Activated CD4-positive, alpha-beta T cell treated with anti-CD3 and anti-CD28 coated beads, Interleukin-2, amount 50 U/mL, for 24 hours (primary cell): ENCODE results near the gene BMP10.
"Not testable (repeated sequence)": the region's sequence is repeated elsewhere in the genome, so short reads cannot be mapped to it uniquely, and the experiment has no call there.

ENCODE experiments used
- DNase-seq, 2 donors: peaks; one replicate each; pipeline ENCODE4 v3.0.0-alpha.2; 2020; ENCODE audit warnings: low read depth in 1 of 2, low spot score in 1 of 2

BMP10 gene

DNA sequence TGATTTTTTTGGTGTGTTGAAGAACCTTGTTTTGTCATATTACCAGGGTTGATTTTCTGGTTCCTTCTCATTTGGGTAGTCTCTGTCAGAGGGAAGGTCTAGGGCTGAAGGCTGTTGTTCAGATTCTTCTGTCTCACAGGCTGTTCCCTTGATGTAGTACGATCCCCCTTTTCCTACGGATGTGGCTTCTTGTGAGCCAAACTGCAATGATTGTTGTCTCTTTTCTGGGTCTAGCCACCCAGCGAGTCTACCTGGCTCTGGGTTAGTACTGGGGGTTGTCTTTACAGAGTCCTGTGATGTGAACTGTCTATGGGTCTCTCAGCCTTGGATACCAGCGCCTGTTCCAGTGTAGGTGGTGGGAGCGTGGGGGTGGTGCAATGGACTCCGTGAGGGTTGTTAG lies 24.8 kb upstream of the BMP10 start:
- not testable (repeated sequence) for DNase-seq

DNA sequence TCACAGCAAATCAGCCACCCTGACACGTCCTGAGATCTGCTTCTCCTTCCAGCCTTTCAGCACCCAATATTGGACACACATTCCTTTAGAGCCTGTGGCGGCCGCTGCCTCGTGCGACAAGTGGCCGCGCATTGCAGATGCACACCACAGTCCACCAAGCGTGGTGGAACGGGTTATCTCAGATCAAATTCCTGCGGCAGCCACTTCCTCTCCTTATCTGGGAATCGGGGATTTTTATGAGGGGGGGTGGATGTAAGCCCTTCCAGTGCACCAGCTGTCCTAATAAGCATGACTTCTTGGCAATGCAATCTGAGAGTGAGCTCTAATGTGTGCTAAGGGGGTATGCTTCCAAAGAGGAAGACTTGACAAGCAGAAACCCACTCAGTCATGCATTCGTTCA lies 18.3 kb upstream of the BMP10 start:
- DNase-seq = no peak

DNA sequence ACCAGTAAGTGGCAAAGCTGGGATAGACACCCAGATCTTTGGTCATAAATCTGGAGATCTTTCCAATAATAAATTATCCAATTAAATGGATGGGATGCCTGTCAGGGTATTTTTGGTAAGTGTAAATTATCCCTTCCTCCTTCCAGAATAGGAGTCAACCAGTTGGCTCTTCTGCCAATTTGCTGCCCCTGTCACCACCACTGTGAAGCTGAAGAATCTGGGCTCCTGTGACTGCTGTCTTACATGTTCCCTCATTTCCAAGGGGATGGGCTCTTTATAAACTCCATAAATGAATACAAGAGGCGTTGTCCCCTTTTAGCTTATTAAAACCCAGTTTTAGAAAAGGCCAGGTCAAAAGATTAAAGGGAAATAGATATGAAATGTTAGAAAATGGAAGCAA lies 17.8 kb upstream of the BMP10 start:
- DNase-seq = no peak

DNA sequence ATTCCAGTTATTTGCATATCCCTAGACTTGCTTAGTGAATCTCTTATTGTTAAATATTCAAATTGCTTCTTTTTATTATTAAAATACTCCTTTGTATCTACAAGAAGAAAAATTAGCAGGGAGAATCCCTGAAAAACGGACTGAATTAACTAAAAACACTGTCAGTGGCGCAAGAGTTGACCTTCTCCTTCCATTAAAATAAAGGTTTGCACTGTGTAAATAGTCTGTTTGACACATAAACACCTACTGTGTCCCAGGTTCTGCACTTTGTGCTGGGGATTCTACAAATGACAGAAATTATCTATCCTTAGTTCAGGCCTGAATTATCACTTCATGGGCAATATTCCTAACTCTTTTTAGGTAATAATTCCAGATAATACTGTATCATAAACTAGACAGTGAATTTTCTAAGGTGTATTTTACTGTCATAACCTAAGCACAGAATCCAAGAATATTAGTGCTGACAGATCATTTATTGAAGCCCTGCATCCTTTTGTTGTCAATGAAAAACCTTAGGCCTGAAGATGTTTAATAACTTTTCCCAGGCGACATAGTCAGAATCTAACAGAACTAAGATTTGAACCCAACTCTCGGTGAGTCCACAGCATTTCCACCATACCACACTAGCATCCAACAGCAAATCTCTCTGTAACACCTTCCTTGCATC lies 17.0 kb upstream of the BMP10 start:
- DNase-seq = no peak

DNA sequence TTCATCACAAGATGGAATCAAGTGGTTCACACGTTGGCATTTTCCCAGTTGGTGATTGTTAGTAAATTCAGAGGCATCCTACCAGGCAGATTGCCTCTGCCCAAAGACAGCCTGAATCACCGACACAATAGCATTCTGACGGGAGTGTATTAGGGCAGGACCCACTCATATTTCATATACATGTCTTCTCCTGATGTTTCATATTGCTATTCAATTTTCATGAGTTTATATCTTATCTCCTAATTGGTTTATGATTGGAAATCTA lies 14.5 kb upstream of the BMP10 start:
- no peak for DNase-seq

DNA sequence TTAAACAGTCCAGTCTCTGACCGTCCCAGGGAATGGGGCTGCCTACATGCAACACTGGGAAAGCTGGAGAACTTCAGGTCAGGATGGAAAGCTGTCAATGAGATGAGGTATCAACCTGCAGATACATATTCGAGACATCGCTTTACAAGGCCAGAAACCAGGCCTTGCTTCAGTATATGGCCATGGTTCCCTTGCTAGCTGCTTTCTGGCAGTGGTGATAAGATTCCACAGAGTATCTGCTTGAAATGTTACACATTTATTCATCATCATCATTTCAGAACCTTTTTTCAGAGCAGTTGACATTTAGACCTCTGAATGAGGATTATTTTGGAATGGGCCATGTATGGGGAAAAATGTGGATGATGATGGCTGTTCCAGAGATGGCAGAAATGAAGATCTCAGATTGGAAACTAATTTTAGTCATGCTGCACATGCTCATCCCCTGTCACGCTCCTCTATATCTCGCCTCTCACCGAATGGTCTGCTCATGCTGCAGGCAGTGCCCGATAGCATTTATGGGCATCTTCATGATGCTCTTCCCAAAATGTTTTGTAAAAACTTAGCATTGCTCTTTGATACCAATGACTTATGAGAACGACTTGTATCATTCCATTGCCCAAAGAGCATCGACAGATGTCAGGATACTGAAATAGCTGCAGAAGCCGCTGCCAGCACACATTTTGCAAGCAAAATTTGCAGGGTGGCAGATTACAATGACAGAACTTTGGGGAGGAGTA lies 14.0 kb upstream of the BMP10 start:
- no peak for DNase-seq

DNA sequence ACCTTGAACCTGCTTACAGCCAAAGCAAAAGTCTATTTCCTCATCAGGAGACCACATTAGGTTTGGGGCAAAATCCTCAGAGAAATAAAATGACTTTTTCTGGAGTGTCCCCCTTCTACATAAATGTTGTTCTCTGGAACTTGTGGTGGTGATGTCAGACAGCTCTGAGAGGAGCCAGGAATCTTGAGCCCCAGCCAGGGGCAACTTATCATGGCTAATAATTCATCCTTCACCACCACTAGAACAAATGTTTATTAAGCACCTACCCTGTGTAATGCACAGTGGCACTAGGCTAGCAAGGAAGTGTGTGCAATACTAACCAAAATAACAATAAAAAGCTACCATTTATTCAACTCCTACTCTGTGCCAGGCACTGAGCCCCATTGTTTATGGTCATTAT lies 9.0 kb upstream of the BMP10 start:
- DNase-seq = no peak

DNA sequence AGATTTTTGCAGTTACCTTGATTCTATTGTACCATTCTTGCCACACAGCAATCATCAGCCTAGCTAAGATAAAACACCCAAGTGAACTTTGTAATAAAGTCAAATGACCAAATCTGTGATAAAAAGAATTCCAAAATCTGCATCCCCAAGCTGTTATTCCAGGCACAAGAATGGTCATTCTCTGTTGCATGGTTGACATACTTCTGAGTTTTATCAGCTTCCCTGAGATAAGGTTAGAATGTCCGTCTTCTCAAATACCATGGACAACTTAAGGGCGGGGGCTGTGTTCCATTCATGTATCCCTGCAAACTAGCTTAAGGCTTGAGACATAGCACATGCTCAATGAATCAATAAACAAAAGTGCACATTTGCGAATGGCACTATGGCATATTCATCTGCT lies 8.1 kb upstream of the BMP10 start:
- DNase-seq = no peak

DNA sequence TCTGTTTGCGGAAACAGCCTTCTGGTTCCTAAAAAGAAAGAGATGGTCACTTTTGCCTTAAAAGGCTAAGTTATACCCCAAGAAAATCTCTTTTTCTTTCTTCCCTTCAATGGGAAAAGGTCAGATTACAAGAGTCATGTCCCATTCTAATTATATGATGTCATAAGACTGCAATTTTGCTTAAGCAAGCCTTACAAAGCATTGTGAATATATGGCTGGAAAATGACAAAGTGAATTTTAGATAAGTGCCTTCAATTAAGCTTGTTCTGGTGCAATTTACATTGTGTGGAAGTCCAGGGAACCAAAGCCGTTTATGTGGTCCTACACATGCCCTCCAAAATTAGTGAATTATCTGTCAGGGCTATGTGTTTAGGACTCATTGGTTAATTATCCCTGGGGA lies 7.6 kb upstream of the BMP10 start:
- no peak for DNase-seq

DNA sequence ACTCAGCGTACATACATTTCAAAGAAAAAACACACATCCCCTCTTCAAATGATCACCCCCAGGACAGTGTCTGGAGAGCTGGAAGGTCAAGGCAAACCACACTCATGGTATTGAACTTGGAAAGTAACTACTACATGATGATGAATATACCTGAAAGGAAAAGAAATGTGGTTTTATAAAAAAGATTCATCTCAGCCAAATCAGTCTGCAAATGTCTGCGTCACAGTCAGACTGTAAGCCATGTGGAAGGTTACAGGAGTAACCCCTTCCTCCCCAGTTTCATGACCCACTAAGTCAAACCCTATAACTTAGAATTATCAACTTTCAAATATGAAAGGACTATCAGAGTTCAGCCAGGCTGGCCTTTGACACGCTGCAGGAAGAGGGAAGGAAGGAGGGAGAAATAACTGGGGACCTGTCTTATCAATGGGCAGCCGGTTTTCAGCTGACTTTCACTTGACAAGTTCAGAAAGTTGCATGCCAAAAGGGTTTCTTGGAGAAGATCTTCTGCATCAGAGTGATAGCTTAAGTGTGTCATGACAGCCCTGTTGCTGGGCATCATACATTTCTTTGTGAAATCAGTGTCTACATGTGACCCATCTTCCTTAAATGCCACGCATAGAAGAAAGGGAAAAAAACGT lies 7.0 kb upstream of the BMP10 start:
- no peak for DNase-seq

DNA sequence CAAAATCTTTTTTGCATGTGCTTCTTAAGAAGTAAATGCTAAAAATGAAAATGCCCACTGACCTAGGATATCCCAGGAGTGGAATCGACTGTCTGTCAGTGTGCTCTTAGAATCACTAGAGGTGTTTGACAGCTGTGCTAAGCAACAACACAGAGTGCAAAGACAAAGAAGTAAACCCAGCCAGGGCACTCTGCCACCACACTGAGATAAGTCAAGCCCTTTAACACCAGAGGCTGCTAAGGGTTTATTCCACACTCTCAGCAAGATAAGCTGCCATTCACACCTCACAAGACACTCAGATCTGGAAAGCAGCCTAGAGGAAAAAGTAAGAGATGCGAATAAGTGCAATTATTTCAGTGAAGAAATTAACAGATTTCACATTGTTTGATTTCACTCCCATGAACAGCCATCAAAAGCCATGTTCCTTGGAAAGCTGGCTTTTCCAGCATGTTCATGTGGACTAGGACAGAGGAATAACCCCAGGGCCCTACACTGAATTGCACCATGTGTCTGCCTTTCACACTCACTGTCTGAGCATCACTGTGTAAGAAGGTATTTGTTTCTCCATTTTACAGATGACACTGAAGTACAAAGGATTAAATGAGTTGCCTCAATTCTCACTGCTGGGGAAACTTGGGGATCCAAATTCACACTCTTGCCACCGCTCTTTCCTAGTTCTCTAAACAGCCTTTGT lies 6.0 kb upstream of the BMP10 start:
- DNase-seq = no peak

- DNase-seq = no peak
Measured at GRCh38 chr2:68870215-68870614, 982 bp downstream of the BMP10 start.

- no peak for DNase-seq
Measured at GRCh38 chr2:68865108-68865507, 6.1 kb downstream of the BMP10 start.

- DNase-seq = no peak
Measured at GRCh38 chr2:68863996-68864395, 7.2 kb downstream of the BMP10 start.

DNA sequence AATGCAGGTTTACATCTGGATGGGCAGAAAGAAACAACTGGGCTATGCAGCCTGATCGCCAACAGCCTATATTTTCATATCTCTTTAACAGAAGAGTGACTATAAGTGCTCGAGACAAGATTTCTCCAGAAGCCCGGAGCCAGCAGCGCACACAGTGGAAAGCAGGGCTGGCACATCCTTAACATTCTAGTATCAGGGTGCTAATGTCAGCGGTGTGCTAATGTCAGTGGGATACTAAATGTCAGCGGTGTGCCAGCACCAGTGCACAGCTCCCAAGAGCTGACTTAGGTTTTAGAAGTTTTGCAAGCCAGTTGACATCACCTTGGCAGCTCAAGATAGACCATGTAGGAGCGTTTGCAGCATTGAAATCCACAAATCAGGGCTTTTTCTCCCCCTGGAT lies 8.3 kb downstream of the BMP10 start:
- DNase-seq = no peak

DNA sequence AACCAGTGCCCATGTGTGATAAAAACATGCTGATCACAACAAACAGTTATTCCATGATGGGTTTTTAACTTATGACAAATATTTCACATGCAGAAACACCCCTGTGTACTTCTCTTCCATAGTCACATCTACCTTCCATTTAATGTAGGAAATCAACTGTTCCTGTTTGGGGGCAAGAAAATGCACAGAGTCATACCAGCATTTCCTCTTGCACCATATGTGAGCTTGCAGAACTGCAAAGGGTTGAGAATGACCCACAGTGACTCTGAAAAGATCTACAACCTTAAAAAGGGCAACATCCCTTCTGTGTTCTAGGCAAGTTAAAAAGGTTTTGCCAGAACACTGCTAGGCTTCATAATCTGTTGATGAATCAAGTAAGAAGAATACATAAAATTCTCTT lies 9.9 kb downstream of the BMP10 start:
- DNase-seq = no peak

GRCh38 chr2:68860111-68860510 lies 11.1 kb downstream of the BMP10 start:
- no peak for DNase-seq

DNA sequence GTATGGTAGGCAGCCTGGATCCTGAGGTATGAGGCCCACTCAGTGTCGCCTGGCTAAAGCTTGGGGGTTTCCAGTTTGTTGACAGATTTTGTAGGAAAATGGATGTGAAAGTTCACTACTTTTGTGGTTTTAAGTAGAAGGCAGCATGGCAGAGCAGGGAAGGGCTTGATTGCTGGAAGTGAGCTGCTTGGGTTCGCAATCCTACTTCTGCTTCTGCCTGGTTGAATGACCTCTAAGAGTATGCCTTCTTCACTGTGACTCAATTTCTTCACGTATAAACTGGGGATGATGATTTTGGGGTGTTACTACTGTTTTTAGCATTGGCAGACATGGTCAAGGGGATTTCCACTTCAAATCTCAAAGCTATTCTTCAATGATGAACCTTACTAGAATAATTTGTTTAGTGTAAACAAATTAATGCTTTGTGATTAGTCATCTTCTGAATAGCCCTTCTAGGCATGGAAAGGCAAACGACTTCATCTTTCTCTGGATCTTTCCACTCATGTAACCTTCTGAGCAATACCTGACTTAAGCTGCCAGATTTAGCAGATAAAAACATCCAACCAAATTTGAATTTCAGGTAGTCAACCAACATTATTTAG lies 13.2 kb downstream of the BMP10 start:
- DNase-seq = no peak

- DNase-seq = no peak
Measured at GRCh38 chr2:68857202-68857845, 13.9 kb downstream of the BMP10 start.

DNA sequence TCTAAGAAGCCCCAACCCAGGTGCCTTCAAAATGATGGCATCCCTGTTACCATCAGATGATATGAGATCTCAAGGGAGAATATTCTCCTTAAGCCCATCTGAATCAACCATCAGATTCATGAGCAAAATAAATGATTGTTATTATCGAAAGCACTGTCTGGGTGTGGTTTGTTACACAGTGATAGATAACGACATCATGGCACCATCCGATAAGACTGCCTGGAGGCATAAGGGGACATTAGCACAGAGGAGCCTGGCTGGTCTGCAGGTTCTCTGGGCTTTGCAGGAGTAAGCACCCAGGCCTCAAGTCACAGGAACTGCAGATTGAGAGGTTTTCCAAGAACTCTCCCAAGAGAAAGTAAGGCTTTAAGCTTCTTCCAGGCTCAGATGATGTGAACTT lies 15.6 kb downstream of the BMP10 start:
- DNase-seq = no peak

- DNase-seq = no peak
Measured at GRCh38 chr2:68854476-68854875, 16.7 kb downstream of the BMP10 start.
